H9 (cell line): ENCODE data around the gene ARHGAP24. TPM values are rescaled to one million over a fixed set of nuclear protein-coding genes. Genes with fewer than 3 reads are reported as not detected.

Source experiments
- DNase-seq: peaks from one replicate; pipeline ENCODE4 v3.0.0-alpha.2; 2017
- H2AFZ ChIP-seq: one replicate; pipeline ENCODE4 v1.6.1; 2013; ENCODE audit warnings: mild to moderate bottlenecking, low read length, control low read depth, moderate library complexity
- H2AK5ac ChIP-seq: 2 replicates; pipeline ENCODE4 v1.6.1; 2013; ENCODE audit warnings: low read length, control low read depth, mixed read lengths; ENCODE audit not compliant: insufficient read length
- H2BK120ac ChIP-seq: one replicate; pipeline ENCODE4 v1.6.1; 2013; ENCODE audit warnings: low read depth, mild to moderate bottlenecking, low read length, control low read depth, inconsistent platforms; ENCODE audit not compliant: poor library complexity, severe bottlenecking
- H2BK12ac ChIP-seq: 2 replicates; pipeline ENCODE4 v1.6.1; 2013; ENCODE audit warnings: low read length, control low read depth, mixed read lengths, low read depth; ENCODE audit not compliant: insufficient read length
- H2BK15ac ChIP-seq: 2 replicates; pipeline ENCODE4 v1.6.1; 2013; ENCODE audit warnings: low read depth, low read length, control low read depth
- H2BK20ac ChIP-seq: one replicate; pipeline ENCODE4 v1.6.1; 2013; ENCODE audit warnings: low read depth, mild to moderate bottlenecking, low read length, control low read depth, inconsistent platforms; ENCODE audit not compliant: poor library complexity, severe bottlenecking
- H2BK5ac ChIP-seq: 2 replicates; pipeline ENCODE4 v1.6.1; 2013; ENCODE audit warnings: low read length, control low read depth, mixed read lengths; ENCODE audit not compliant: insufficient read length
- H3K14ac ChIP-seq: 2 replicates; pipeline ENCODE4 v1.6.1; 2013; ENCODE audit warnings: low read length, control low read depth; ENCODE audit not compliant: insufficient read depth
- H3K18ac ChIP-seq: 2 replicates; pipeline ENCODE4 v1.6.1; 2013; ENCODE audit warnings: low read depth, mild to moderate bottlenecking, mixed read lengths, low read length, control low read depth; ENCODE audit not compliant: insufficient read length
- H3K23ac ChIP-seq: 2 replicates; pipeline ENCODE4 v1.6.1; 2013; ENCODE audit warnings: low read length, control low read depth, mixed read lengths, low read depth; ENCODE audit not compliant: insufficient read length
- H3K23me2 ChIP-seq: 2 replicates; pipeline ENCODE4 v1.6.1; 2013; ENCODE audit warnings: low read depth, mild to moderate bottlenecking, mixed read lengths, low read length, control low read depth; ENCODE audit not compliant: insufficient read length, poor library complexity, severe bottlenecking
- H3K27ac ChIP-seq: 2 replicates; pipeline ENCODE4 v1.5.1; 2013; ENCODE audit warnings: low read length, control low read depth, mixed read lengths, low read depth; ENCODE audit not compliant: insufficient read length
- H3K27me3 ChIP-seq: 2 replicates; pipeline ENCODE4 v1.6.1; 2013; ENCODE audit warnings: low read length, control low read depth, inconsistent platforms; ENCODE audit not compliant: insufficient read depth
- H3K4ac ChIP-seq: 2 replicates; pipeline ENCODE4 v1.6.1; 2013; ENCODE audit warnings: low read depth, mild to moderate bottlenecking, control low read depth, inconsistent platforms, low read length, moderate library complexity
- H3K4me1 ChIP-seq: 2 replicates; pipeline ENCODE4 v1.6.1; 2013; ENCODE audit warnings: low read length, control low read depth, inconsistent platforms; ENCODE audit not compliant: insufficient read depth
- H3K4me2 ChIP-seq: 2 replicates; pipeline ENCODE4 v1.6.1; 2013; ENCODE audit warnings: low read length, control low read depth, mixed read lengths; ENCODE audit not compliant: insufficient read length, insufficient read depth
- H3K56ac ChIP-seq: 2 replicates; pipeline ENCODE4 v1.6.1; 2013; ENCODE audit warnings: low read depth, mild to moderate bottlenecking, mixed read lengths, low read length, control low read depth; ENCODE audit not compliant: insufficient read length
- H3K79me1 ChIP-seq: 2 replicates; pipeline ENCODE4 v1.6.1; 2013; ENCODE audit warnings: low read depth, mild to moderate bottlenecking, moderate library complexity, low read length, control low read depth, inconsistent platforms; ENCODE audit not compliant: insufficient read depth, poor library complexity, severe bottlenecking
- H3K79me2 ChIP-seq: 2 replicates; pipeline ENCODE4 v1.6.1; 2013; ENCODE audit warnings: low read length, control low read depth, inconsistent platforms; ENCODE audit not compliant: insufficient read depth
- H3K9ac ChIP-seq: 2 replicates; pipeline ENCODE4 v1.6.1; 2013; ENCODE audit warnings: low read length, control low read depth, mixed read lengths; ENCODE audit not compliant: insufficient read length; ENCODE audit errors: extremely low read depth
- H3K9me3 ChIP-seq: one replicate; pipeline ENCODE4 v1.6.1; 2013; ENCODE audit warnings: low read depth, low read length, inconsistent platforms; ENCODE audit not compliant: control insufficient read depth
- H3T11ph ChIP-seq: one replicate; pipeline ENCODE4 v1.6.1; 2013; ENCODE audit warnings: mild to moderate bottlenecking, low read length, control low read depth, inconsistent platforms
- H4K20me1 ChIP-seq: one replicate; pipeline ENCODE4 v1.6.1; 2013; ENCODE audit not compliant: control insufficient read depth, insufficient read length, insufficient read depth
- H4K5ac ChIP-seq: 2 replicates; pipeline ENCODE4 v1.6.1; 2013; ENCODE audit warnings: low read depth, mild to moderate bottlenecking, mixed read lengths, low read length, control low read depth; ENCODE audit not compliant: insufficient read length
- H4K8ac ChIP-seq: replicated peaks from 2 replicates; pipeline ENCODE4 v1.6.1; 2013; ENCODE audit warnings: low read length, control low read depth, mixed read lengths, low read depth; ENCODE audit not compliant: insufficient read length
- H4K91ac ChIP-seq: 2 replicates; pipeline ENCODE4 v1.6.1; 2013; ENCODE audit warnings: low read depth, mild to moderate bottlenecking, moderate library complexity, mixed read lengths, low read length, control low read depth; ENCODE audit not compliant: insufficient read length
- H3K27ac Mint-ChIP-seq, 3 experiments: 2 replicates in 2 of 3; 3 replicates in 1 of 3; pipeline ENCODE4 v1.8.0; 2020 to 2021; ENCODE audit warnings: mixed read lengths in 3 of 3, mild to moderate bottlenecking in 1 of 3, moderate library complexity in 1 of 3
- H3K27me3 Mint-ChIP-seq: 2 replicates; pipeline ENCODE4 v1.8.0; 2021; ENCODE audit warnings: low read depth, mild to moderate bottlenecking, moderate library complexity, mixed read lengths
- H3K36me3 Mint-ChIP-seq, 3 experiments: 2 replicates in 2 of 3; 3 replicates in 1 of 3; pipeline ENCODE4 v1.8.0; 2020 to 2021; ENCODE audit warnings: low read depth in 3 of 3, mixed read lengths in 3 of 3; ENCODE audit not compliant: insufficient read depth in 1 of 3
- H3K4me1 Mint-ChIP-seq, 2 experiments: 2 replicates each; pipeline ENCODE4 v1.8.0; 2020; ENCODE audit warnings: mixed read lengths in 2 of 2
- H3K4me3 Mint-ChIP-seq, 2 experiments: 2 replicates in 1 of 2; 3 replicates in 1 of 2; pipeline ENCODE4 v1.8.0; 2020 to 2021; ENCODE audit warnings: mild to moderate bottlenecking in 2 of 2, mixed read lengths in 2 of 2, moderate library complexity in 1 of 2
- H3K9me3 Mint-ChIP-seq, 2 experiments: 2 replicates in 1 of 2; 3 replicates in 1 of 2; pipeline ENCODE4 v1.8.0; 2020; ENCODE audit warnings: mild to moderate bottlenecking in 2 of 2, mixed read lengths in 2 of 2, moderate library complexity in 1 of 2
- WGBS: extraction: QIAGEN DNeasy Blood & Tissue Kit; methylation state at CpG from one replicate; pipeline ENCODE4 v1.1.7; 2013; ENCODE audit warnings: missing lambda C conversion rate, low lambda C conversion rate, mixed read lengths; ENCODE audit not compliant: insufficient read length; ENCODE audit errors: extremely low coverage; 5-methylcytosine and 5-hydroxymethylcytosine counted together
- total RNA-seq: library from RNA; stranded (reverse); gene quantifications from 2 replicates; pipeline ENCODE4 v1.2.1, GENCODE V29; 2021
- TF ChIP-seq, protein P1 (sequence below): fragments of 200-600 bp; sonication (generic); conservative IDR thresholded peaks from 3 replicates; pipeline ENCODE4 v1.8.0; 2021; ENCODE audit warnings: antibody characterized with exemption, mild to moderate bottlenecking

The ARHGAP24 gene
- total RNA-seq, 1 experiment from 2014 or later: 0.37 TPM

- no peak overlapping the region for H2AK5ac ChIP-seq
- no peaks in the 10 kb centered on the region for H3K4me1 ChIP-seq
- Mint-ChIP-seq H3K4me1 (no peaks in the 10 kb centered on the region), H3K9me3 (no peaks in the 10 kb centered on the region), H3K27ac (no peak overlapping the region), H3K36me3 (no peaks in the 10 kb centered on the region), H3K27me3 (no peaks in the 10 kb centered on the region), H3K4me3 (no peak overlapping the region)
- H4K20me1 ChIP-seq: no peaks in the 10 kb centered on the region
- H3K27me3 ChIP-seq: no peaks in the 10 kb centered on the region
- no peaks in the 10 kb centered on the region for H3K79me2 ChIP-seq
- no peak overlapping the region for H3K4me2 ChIP-seq
- no peaks in the 10 kb centered on the region for H3K23me2 ChIP-seq
- no peak overlapping the region for H3K23ac ChIP-seq
- no peaks in the 10 kb centered on the region for H3K79me1 ChIP-seq
- H3K9ac ChIP-seq: no peak overlapping the region
- H2BK15ac ChIP-seq: no peak overlapping the region
- H4K5ac ChIP-seq: no peak overlapping the region
- H3K14ac ChIP-seq: no peak overlapping the region
- no peak overlapping the region for H2BK12ac ChIP-seq
- no peak overlapping the region for H3K56ac ChIP-seq
- H4K8ac ChIP-seq: no peak overlapping the region
- H3K27ac ChIP-seq: no peak overlapping the region
- no peak for DNase-seq
- no peak overlapping the region for H3K18ac ChIP-seq
- no peak overlapping the region for H3T11ph ChIP-seq
- no peak overlapping the region for H4K91ac ChIP-seq
- H2AFZ ChIP-seq: no peak overlapping the region
- WGBS: no CpG with 5 or more reads among the region's 2 CpGs
- H2BK5ac ChIP-seq: no peak overlapping the region
- H3K4ac ChIP-seq: no peak overlapping the region
- no peak overlapping the region for H2BK20ac ChIP-seq
- H2BK120ac ChIP-seq: no peak overlapping the region
- TF ChIP-seq, protein P1, sequence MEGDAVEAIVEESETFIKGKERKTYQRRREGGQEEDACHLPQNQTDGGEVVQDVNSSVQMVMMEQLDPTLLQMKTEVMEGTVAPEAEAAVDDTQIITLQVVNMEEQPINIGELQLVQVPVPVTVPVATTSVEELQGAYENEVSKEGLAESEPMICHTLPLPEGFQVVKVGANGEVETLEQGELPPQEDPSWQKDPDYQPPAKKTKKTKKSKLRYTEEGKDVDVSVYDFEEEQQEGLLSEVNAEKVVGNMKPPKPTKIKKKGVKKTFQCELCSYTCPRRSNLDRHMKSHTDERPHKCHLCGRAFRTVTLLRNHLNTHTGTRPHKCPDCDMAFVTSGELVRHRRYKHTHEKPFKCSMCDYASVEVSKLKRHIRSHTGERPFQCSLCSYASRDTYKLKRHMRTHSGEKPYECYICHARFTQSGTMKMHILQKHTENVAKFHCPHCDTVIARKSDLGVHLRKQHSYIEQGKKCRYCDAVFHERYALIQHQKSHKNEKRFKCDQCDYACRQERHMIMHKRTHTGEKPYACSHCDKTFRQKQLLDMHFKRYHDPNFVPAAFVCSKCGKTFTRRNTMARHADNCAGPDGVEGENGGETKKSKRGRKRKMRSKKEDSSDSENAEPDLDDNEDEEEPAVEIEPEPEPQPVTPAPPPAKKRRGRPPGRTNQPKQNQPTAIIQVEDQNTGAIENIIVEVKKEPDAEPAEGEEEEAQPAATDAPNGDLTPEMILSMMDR: no peak
- H3K9me3 ChIP-seq: no peaks in the 10 kb centered on the region
These were observed 105.0 kb downstream of the ARHGAP24 start for GRCh38 chr4:85579942-85580341.
